OCI-LY3 (cell line): ENCODE data around the gene HCFC1R1.

Experiments
- H2AFZ ChIP-seq: fragments of 200-600, 300-600 bp; shearing (Covaris generic); 2 replicates; pipeline ENCODE4 v1.6.0; 2014; ENCODE audit warnings: antibody characterized with exemption, low read depth, low read length
- H3K27ac ChIP-seq: fragments of 200-600, 300-600 bp; sonication (generic); 2 replicates; pipeline ENCODE4 v1.5.1; 2014; ENCODE audit warnings: mild to moderate bottlenecking, low read length, moderate library complexity, mixed read lengths
- H3K27me3 ChIP-seq: fragments of 200-600, 300-600 bp; sonication (generic); 2 replicates; pipeline ENCODE4 v1.6.1; 2014; ENCODE audit warnings: low read depth, low read length, mixed read lengths
- H3K36me3 ChIP-seq: fragments of 200-600, 300-600 bp; sonication (generic); replicated peaks from 2 replicates; pipeline ENCODE3; 2014; ENCODE audit warnings: low read depth, low read length, mixed read lengths
- H3K4me1 ChIP-seq: fragments of 300-600, 200-600 bp; sonication (generic); 2 replicates; pipeline ENCODE4 v1.6.1; 2014; ENCODE audit warnings: low read length, mixed read lengths
- H3K4me2 ChIP-seq: fragments of 200-600, 300-600 bp; sonication (generic); 2 replicates; pipeline ENCODE4 v1.6.1; 2014; ENCODE audit warnings: low read length, mixed read lengths
- H3K4me3 ChIP-seq: fragments of 300-600, 200-600 bp; sonication (generic); 2 replicates; pipeline ENCODE4 v1.5.1; 2014; ENCODE audit warnings: antibody characterized with exemption, mild to moderate bottlenecking, low read length, moderate library complexity
- H3K79me2 ChIP-seq: fragments of 300-600, 200-600 bp; shearing (Covaris generic); 2 replicates; pipeline ENCODE4 v1.6.1; 2014; ENCODE audit warnings: mild to moderate bottlenecking, low read length, mixed read lengths
- H3K9ac ChIP-seq: fragments of 300-600, 200-600 bp; shearing (Covaris generic); 2 replicates; pipeline ENCODE4 v1.6.0; 2014; ENCODE audit warnings: mild to moderate bottlenecking, low read length, moderate library complexity
- H3K9me3 ChIP-seq: fragments of 200-600, 300-600 bp; shearing (Covaris generic); 2 replicates; pipeline ENCODE4 v1.6.1; 2014; ENCODE audit warnings: low read length, mixed read lengths; ENCODE audit not compliant: insufficient read depth
- H4K20me1 ChIP-seq: fragments of 200-600, 300-600 bp; sonication (generic); 2 replicates; pipeline ENCODE4 v1.6.1; 2016; ENCODE audit warnings: low read length, mixed read lengths; ENCODE audit not compliant: insufficient read depth
- CTCF ChIP-seq: fragments of 200-600, 300-600 bp; sonication (generic); IDR thresholded peaks from 2 replicates; pipeline ENCODE4 v1.5.1; 2014; ENCODE audit warnings: antibody characterized with exemption, low read length, low read depth
- EZH2phosphoT487 ChIP-seq: fragments of 200-600 bp; shearing (Covaris generic); IDR thresholded peaks from 2 replicates; pipeline ENCODE4 v1.6.1; 2018; ENCODE audit warnings: antibody characterized with exemption, mixed run types, low read depth

The HCFC1R1 gene

GRCh38 chr16:3065742-3066439, 42.1 kb upstream of the HCFC1R1 start:
- Histone ChIP-seq H3K36me3 (no peaks in the 10 kb centered on the region), H2AFZ (peak overlapping the region; percentile 68), H3K79me2 (no peaks in the 10 kb centered on the region), H3K4me2 (peak overlapping the region; percentile 48), H3K4me3 (peak overlapping the region; percentile 47), H3K27ac (no peak overlapping the region), H3K9me3 (no peaks in the 10 kb centered on the region), H3K27me3 (no peaks in the 10 kb centered on the region), H3K9ac (peak overlapping the region; percentile 38; the same call in 1 of the 2 replicates), H3K4me1 (peaks cover 15% of the 10 kb centered on the region), H4K20me1 (no peaks in the 10 kb centered on the region)
- TF ChIP-seq CTCF = no peak
- TF ChIP-seq EZH2phosphoT487 = no peak

GRCh38 chr16:3065069-3065741, 41.5 kb upstream of the HCFC1R1 start, which contains the start of gene IL32:
Gene IL32, plus strand, starts transcription at chr16:3065640. Its CDS starts 172 bp downstream, at chr16:3065812.
- TF ChIP-seq EZH2phosphoT487 (no peak), CTCF (no peak)
- Histone ChIP-seq H3K36me3 (no peaks in the 10 kb centered on the region), H3K79me2 (no peaks in the 10 kb centered on the region), H2AFZ (peak within 1 kb of the TSS; percentile 68), H3K4me2 (peak within 1 kb of the TSS; percentile 48), H4K20me1 (no peaks in the 10 kb centered on the region), H3K27ac (no peak within 1 kb of the TSS), H3K9ac (peak within 1 kb of the TSS; percentile 38; the same call in 1 of the 2 replicates), H3K4me3 (peak within 1 kb of the TSS; percentile 47), H3K9me3 (no peaks in the 10 kb centered on the region), H3K4me1 (peaks cover 15% of the 10 kb centered on the region), H3K27me3 (peaks cover 4% of the 10 kb centered on the region; the same call in 1 of the 2 replicates)

- Histone ChIP-seq H4K20me1 (no peaks in the 10 kb centered on the region), H3K79me2 (no peaks in the 10 kb centered on the region), H3K4me1 (peaks cover 21% of the 10 kb centered on the region), H3K27me3 (peaks cover 5% of the 10 kb centered on the region; the same call in 1 of the 2 replicates), H3K9me3 (no peaks in the 10 kb centered on the region), H3K27ac (no peak overlapping the region), H3K9ac (no peak overlapping the region), H3K36me3 (no peaks in the 10 kb centered on the region), H2AFZ (no peak overlapping the region), H3K4me2 (no peak overlapping the region), H3K4me3 (no peak overlapping the region)
- TF ChIP-seq EZH2phosphoT487 = no peak
- no peak for TF ChIP-seq CTCF
These were observed 40.1 kb upstream of the HCFC1R1 start for GRCh38 chr16:3063625-3064386.

- no peaks in the 10 kb centered on the region for H3K9me3 ChIP-seq
- no peaks in the 10 kb centered on the region for H3K79me2 ChIP-seq
- H3K27me3 ChIP-seq = peaks cover 5% of the 10 kb centered on the region; the same call in 1 of the 2 replicates
- H2AFZ ChIP-seq = no peak overlapping the region
- H4K20me1 ChIP-seq = no peaks in the 10 kb centered on the region
- no peaks in the 10 kb centered on the region for H3K36me3 ChIP-seq
- no peak for TF ChIP-seq EZH2phosphoT487
- no peak for TF ChIP-seq CTCF
- H3K4me2 ChIP-seq = no peak overlapping the region
- H3K4me1 ChIP-seq = peaks cover 21% of the 10 kb centered on the region
- H3K9ac ChIP-seq = no peak overlapping the region
- H3K4me3 ChIP-seq = no peak overlapping the region
- no peak overlapping the region for H3K27ac ChIP-seq
These were observed 38.8 kb upstream of the HCFC1R1 start for GRCh38 chr16:3062553-3062952.
